ENCODE results near the gene PHLPP1.
"Not testable (repeated sequence)": the region's sequence is repeated elsewhere in the genome, so short reads cannot be mapped to it uniquely, and the experiment has no call there.

PHLPP1 gene

GRCh38 chr18:62732617-62733016 lies 17.3 kb downstream of the PHLPP1 start:
- Histone ChIP-seq H3K9me3 (ENCODE audit: control insufficient read depth, low read length) (peaks cover 23% of the 10 kb centered on the region), H3K27ac (ENCODE audit: low read depth, low read length, severe bottlenecking) (no peak overlapping the region), H3K4me1 (ENCODE audit: control insufficient read depth, insufficient read depth, low read length, poor library complexity, severe bottlenecking) (no peaks in the 10 kb centered on the region), H3K4me3 (ENCODE audit: extremely low read depth, insufficient read depth, low read length, poor library complexity, severe bottlenecking) (no peak overlapping the region), H3K36me3 (ENCODE audit: control insufficient read depth, insufficient read depth, low read length) (peaks cover 26% of the 10 kb centered on the region)
- 100% methylated on average over 1 of the region's 1 CpG for WGBS, 2 experiments (ENCODE audit: insufficient coverage in 2 of 2)

- Histone ChIP-seq H3K36me3 (ENCODE audit: control insufficient read depth, insufficient read depth, low read length) (peaks cover 26% of the 10 kb centered on the region), H3K9me3 (ENCODE audit: control insufficient read depth, low read length) (peaks cover 24% of the 10 kb centered on the region), H3K4me3 (ENCODE audit: extremely low read depth, insufficient read depth, low read length, poor library complexity, severe bottlenecking) (no peak overlapping the region), H3K27ac (ENCODE audit: low read depth, low read length, severe bottlenecking) (no peak overlapping the region), H3K4me1 (ENCODE audit: control insufficient read depth, insufficient read depth, low read length, poor library complexity, severe bottlenecking) (no peaks in the 10 kb centered on the region)
- WGBS, 2 experiments (ENCODE audit: insufficient coverage in 2 of 2) = no CpG with 5 or more reads among the region's 1 CpG
Observed at GRCh38 chr18:62734290-62734689, 18.9 kb downstream of the PHLPP1 start.

GRCh38 chr18:62735387-62735786 lies 20.0 kb downstream of the PHLPP1 start:
- WGBS, 2 experiments (ENCODE audit: insufficient coverage in 2 of 2) = no CpG with 5 or more reads among the region's 1 CpG
- Histone ChIP-seq H3K4me1 (ENCODE audit: control insufficient read depth, insufficient read depth, low read length, poor library complexity, severe bottlenecking) (no peaks in the 10 kb centered on the region), H3K4me3 (ENCODE audit: extremely low read depth, insufficient read depth, low read length, poor library complexity, severe bottlenecking) (no peak overlapping the region), H3K27ac (ENCODE audit: low read depth, low read length, severe bottlenecking) (no peak overlapping the region), H3K36me3 (ENCODE audit: control insufficient read depth, insufficient read depth, low read length) (peaks cover 19% of the 10 kb centered on the region), H3K9me3 (ENCODE audit: control insufficient read depth, low read length) (peaks cover 24% of the 10 kb centered on the region)

GRCh38 chr18:62736077-62736855 lies 20.9 kb downstream of the PHLPP1 start:
- 86 to 90% methylated on average over 3 to 4 of the region's 4 CpGs for WGBS, 2 experiments (ENCODE audit: insufficient coverage in 2 of 2)
- peaks cover 5% of the 10 kb centered on the region for H3K4me1 ChIP-seq (ENCODE audit: control insufficient read depth, insufficient read depth, low read length, poor library complexity, severe bottlenecking)
- no peak overlapping the region for H3K4me3 ChIP-seq (ENCODE audit: extremely low read depth, insufficient read depth, low read length, poor library complexity, severe bottlenecking)
- H3K9me3 ChIP-seq (ENCODE audit: control insufficient read depth, low read length) = peaks cover 19% of the 10 kb centered on the region
- peaks cover 15% of the 10 kb centered on the region for H3K36me3 ChIP-seq (ENCODE audit: control insufficient read depth, insufficient read depth, low read length)
- no peak overlapping the region for H3K27ac ChIP-seq (ENCODE audit: low read depth, low read length, severe bottlenecking)

- H3K4me1 ChIP-seq (ENCODE audit: control insufficient read depth, insufficient read depth, low read length, poor library complexity, severe bottlenecking) = peaks cover 11% of the 10 kb centered on the region
- H3K36me3 ChIP-seq (ENCODE audit: control insufficient read depth, insufficient read depth, low read length) = peaks cover 4% of the 10 kb centered on the region
- no peak overlapping the region for H3K27ac ChIP-seq (ENCODE audit: low read depth, low read length, severe bottlenecking)
- H3K9me3 ChIP-seq (ENCODE audit: control insufficient read depth, low read length) = peaks cover 8% of the 10 kb centered on the region
- WGBS, 2 experiments (ENCODE audit: insufficient coverage in 2 of 2) = 86 to 95% methylated on average over 5 to 6 of the region's 6 CpGs
- no peak overlapping the region for H3K4me3 ChIP-seq (ENCODE audit: extremely low read depth, insufficient read depth, low read length, poor library complexity, severe bottlenecking)
Observed at GRCh38 chr18:62737241-62737873, 22.0 kb downstream of the PHLPP1 start.

- Histone ChIP-seq H3K9me3 (ENCODE audit: control insufficient read depth, low read length) (peaks cover 4% of the 10 kb centered on the region), H3K4me1 (ENCODE audit: control insufficient read depth, insufficient read depth, low read length, poor library complexity, severe bottlenecking) (peaks cover 12% of the 10 kb centered on the region), H3K4me3 (ENCODE audit: extremely low read depth, insufficient read depth, low read length, poor library complexity, severe bottlenecking) (no peak overlapping the region), H3K36me3 (ENCODE audit: control insufficient read depth, insufficient read depth, low read length) (no peaks in the 10 kb centered on the region), H3K27ac (ENCODE audit: low read depth, low read length, severe bottlenecking) (no peak overlapping the region)
- no CpG with 5 or more reads among the region's 1 CpG for WGBS, 2 experiments (ENCODE audit: insufficient coverage in 2 of 2)
Observed at GRCh38 chr18:62738639-62739038, 23.3 kb downstream of the PHLPP1 start.

- H3K36me3 ChIP-seq (ENCODE audit: control insufficient read depth, insufficient read depth, low read length) = no peaks in the 10 kb centered on the region
- H3K4me1 ChIP-seq (ENCODE audit: control insufficient read depth, insufficient read depth, low read length, poor library complexity, severe bottlenecking) = peaks cover 24% of the 10 kb centered on the region
- 79 to 80% methylated on average over 1 to 2 of the region's 5 CpGs for WGBS, 2 experiments (ENCODE audit: insufficient coverage in 2 of 2)
- H3K27ac ChIP-seq (ENCODE audit: low read depth, low read length, severe bottlenecking) = no peak overlapping the region
- H3K4me3 ChIP-seq (ENCODE audit: extremely low read depth, insufficient read depth, low read length, poor library complexity, severe bottlenecking) = no peak overlapping the region
- peaks cover 4% of the 10 kb centered on the region for H3K9me3 ChIP-seq (ENCODE audit: control insufficient read depth, low read length)
Observed at GRCh38 chr18:62739911-62740310, 24.6 kb downstream of the PHLPP1 start.

GRCh38 chr18:62740650-62741049 lies 25.3 kb downstream of the PHLPP1 start:
- not testable (repeated sequence) for H3K36me3 ChIP-seq (ENCODE audit: control insufficient read depth, insufficient read depth, low read length); H3K9me3 ChIP-seq (ENCODE audit: control insufficient read depth, low read length); H3K4me3 ChIP-seq (ENCODE audit: extremely low read depth, insufficient read depth, low read length, poor library complexity, severe bottlenecking)
- Histone ChIP-seq H3K27ac (ENCODE audit: low read depth, low read length, severe bottlenecking) (peak overlapping the region; percentile 47), H3K4me1 (ENCODE audit: control insufficient read depth, insufficient read depth, low read length, poor library complexity, severe bottlenecking) (peaks cover 24% of the 10 kb centered on the region)
- WGBS, 2 experiments (ENCODE audit: insufficient coverage in 2 of 2) = 91 to 100% methylated on average over 3 to 4 of the region's 5 CpGs

GRCh38 chr18:62741118-62741566 lies 25.8 kb downstream of the PHLPP1 start:
- WGBS, 2 experiments (ENCODE audit: insufficient coverage in 2 of 2) = 76 to 82% methylated on average over 2 to 4 of the region's 4 CpGs
- Histone ChIP-seq H3K36me3 (ENCODE audit: control insufficient read depth, insufficient read depth, low read length) (no peaks in the 10 kb centered on the region), H3K27ac (ENCODE audit: low read depth, low read length, severe bottlenecking) (peak overlapping the region; percentile 47), H3K4me1 (ENCODE audit: control insufficient read depth, insufficient read depth, low read length, poor library complexity, severe bottlenecking) (peaks cover 24% of the 10 kb centered on the region), H3K4me3 (ENCODE audit: extremely low read depth, insufficient read depth, low read length, poor library complexity, severe bottlenecking) (no peak overlapping the region), H3K9me3 (ENCODE audit: control insufficient read depth, low read length) (peaks cover 4% of the 10 kb centered on the region)

- 66 to 77% methylated on average over 3 of the region's 4 CpGs for WGBS, 2 experiments (ENCODE audit: insufficient coverage in 2 of 2)
- peaks cover 4% of the 10 kb centered on the region for H3K9me3 ChIP-seq (ENCODE audit: control insufficient read depth, low read length)
- no peaks in the 10 kb centered on the region for H3K36me3 ChIP-seq (ENCODE audit: control insufficient read depth, insufficient read depth, low read length)
- H3K4me1 ChIP-seq (ENCODE audit: control insufficient read depth, insufficient read depth, low read length, poor library complexity, severe bottlenecking) = peaks cover 24% of the 10 kb centered on the region
- H3K27ac ChIP-seq (ENCODE audit: low read depth, low read length, severe bottlenecking) = peak overlapping the region; percentile 47
- no peak overlapping the region for H3K4me3 ChIP-seq (ENCODE audit: extremely low read depth, insufficient read depth, low read length, poor library complexity, severe bottlenecking)
Observed at GRCh38 chr18:62741584-62741983, 26.2 kb downstream of the PHLPP1 start.

Data from mesodermal cell (in vitro differentiated cells).